Measurements from ENCODE around the gene RBBP8NL.

GRCh38 chr20:62436692-62437091 is 9.4 kb upstream of the RBBP8NL start:
- no peak for TF ChIP-seq CTCF (IDR thresholded peaks at IDR 0.05; ENCODE audit: low read depth, low read length, missing input control)
- TF ChIP-seq FOXA1 (IDR thresholded peaks at IDR 0.05) = no peak
